ENCODE measurements around the gene MAP3K19.
"Not testable (repeated sequence)": the region's sequence is repeated elsewhere in the genome, so short reads cannot be mapped to it uniquely, and the experiment has no call there.

MAP3K19 gene

DNA sequence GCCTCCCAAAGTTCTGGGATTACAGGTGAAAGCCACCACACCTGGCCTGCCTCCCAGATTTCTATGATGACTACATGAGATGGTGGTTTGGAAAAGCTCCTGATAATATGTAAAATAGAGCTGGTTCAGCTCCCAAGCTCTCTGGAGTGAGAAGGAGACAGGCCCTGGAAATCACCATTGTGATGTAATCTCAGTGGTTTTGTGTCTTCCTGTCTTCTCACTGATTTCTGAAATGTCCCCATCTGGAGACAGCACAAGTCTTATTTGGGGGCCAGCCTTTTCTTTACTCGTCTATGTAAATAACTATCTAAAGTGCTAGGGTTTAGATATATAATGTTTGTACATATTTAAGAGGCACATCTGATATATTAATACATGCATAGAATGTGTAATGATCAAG lies 64.6 kb downstream of the MAP3K19 start:
- no peak for DNase-seq

DNA sequence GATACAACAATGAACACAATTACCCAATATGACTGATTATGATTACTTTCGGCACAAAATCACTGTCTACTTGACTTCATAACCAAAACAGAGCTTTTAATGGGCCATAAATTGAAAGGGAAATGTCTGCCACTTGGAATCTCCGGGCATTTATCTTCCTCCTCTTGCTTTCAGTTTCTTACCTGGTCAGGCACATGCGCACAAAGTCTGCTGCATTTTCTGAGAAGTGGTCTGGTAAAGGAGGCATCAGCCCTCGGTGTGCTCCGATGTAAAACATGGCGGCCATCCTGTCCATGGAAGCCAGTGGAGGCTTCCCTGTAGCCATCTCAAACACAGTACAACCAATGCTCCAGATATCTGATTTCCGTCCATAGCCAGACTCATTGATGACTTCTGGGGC lies 66.6 kb downstream of the MAP3K19 start:
- no peak for DNase-seq

- DNase-seq = no peak
These were observed 68.0 kb downstream of the MAP3K19 start for GRCh38 chr2:134979221-134979620.

DNA sequence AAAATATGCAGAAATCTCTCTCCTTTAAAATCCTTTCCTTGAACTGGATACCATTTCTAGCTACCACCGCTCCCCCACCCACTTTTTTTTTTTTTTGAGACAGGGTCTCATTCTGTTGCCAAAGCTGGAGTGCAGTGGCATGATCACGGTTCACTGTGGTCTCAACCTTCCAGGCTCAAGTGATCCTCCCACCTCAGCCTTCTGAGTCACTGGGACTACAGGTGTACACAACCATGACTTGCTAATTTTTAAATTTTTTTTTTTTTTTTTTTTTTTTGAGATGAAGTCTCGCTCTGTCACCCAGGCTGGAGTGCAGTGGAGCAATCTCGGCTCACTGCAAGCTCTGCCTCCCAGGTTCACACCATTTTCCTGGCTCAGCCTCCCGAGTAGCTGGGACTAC lies 70.1 kb downstream of the MAP3K19 start:
- not testable (repeated sequence) for DNase-seq

- DNase-seq = no peak
These were observed 71.1 kb downstream of the MAP3K19 start for GRCh38 chr2:134976074-134976702.

DNA sequence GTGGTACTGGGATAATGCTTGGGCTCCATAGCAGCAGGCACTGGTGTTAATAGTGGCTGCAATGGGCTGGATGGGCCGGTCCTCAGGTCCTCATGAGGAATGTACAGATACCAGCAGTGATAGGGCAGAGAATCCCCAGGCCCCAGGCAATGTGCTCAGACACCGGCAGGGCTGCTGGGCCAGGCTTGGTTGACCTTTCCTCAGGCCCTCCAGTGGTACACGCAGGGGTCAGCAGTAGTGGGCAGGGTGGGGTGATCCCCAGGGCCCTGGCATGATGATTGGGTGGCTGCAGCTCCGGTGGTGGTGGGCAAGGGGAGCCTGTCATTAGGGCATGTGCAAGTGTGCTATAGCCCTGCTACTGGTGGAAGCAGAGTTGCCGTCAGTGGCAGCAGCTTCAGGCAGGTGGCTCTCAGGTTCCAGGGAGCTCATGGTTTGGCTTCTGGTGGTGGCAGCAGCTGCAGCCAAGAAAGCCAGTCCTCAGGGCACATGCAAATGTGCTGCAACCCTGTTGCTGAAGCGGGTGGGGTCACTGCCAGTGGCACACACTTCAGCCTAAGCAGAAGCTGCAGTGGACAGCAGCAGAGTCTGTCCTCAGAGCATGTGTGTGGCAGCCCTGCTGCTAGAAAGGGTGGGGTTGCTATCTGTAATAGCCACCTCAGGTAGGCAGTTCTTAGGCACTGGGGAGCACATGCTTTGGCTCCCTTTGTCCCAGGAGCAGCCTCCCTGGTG lies 71.8 kb downstream of the MAP3K19 start:
- no peak for DNase-seq

DNA sequence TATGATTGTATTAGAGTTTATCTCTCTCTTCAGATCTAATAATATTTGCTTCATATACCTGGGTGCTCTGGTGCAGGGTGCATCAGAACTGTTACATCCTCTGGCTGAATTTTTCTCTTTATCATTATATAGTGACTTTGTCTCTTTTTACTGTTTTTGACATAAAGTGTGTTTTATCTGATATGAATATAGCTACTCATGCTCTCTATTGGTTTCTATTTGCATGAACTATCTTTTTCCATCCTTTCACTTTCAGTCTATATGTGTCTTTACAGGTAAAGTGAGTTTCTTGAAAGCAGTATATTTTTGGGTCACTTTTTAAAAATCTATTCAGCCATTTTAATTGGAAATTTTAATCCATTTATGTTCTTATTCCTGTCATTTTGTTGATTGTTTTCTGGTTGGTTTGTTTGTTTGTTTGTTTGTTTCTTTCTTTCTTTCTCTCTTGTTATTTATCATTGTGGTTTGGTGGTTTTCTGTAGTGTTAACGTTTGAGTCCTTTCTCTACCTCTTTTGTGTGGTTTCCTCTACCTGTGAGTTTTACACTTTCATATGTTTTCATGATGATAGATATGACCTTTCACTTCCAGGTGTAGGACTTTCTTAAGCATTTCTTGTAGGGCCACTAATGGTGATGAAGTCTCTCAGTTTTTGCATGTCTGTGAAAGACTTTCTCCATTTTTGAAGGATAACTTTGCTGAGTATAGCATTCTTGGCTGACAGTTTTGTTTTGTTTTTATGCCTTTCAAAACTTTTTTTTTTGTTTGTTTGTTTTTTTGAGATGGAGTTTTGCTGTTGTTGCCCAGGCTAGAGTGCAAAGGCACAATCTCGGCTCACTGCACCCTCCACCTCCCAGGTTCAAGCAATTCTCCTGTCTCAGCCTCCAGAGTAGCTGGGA lies 73.8 kb downstream of the MAP3K19 start:
- DNase-seq = no peak

GRCh38 chr2:134967166-134967565 lies 80.1 kb downstream of the MAP3K19 start:
- DNase-seq = not testable (repeated sequence)

DNA sequence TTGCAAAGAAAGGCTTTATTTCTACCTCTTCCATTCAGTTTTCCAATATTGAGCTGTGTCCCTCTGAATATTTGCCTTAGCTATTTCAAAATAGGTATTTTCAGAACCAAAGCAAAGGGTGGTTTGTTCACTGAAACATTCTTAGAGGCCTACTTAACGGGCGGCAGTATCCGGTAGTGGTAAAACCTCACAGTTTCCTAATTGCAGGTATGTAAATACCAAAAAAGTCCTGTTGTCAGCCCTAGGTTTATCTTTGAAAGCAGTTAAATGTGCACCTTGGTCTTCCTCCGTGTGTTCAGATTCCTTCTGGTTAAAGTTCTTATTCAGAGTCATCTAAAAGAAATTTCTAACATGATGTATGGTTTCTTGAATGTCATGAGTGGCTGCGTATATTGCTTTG lies 89.8 kb downstream of the MAP3K19 start:
- DNase-seq = no peak

DNA sequence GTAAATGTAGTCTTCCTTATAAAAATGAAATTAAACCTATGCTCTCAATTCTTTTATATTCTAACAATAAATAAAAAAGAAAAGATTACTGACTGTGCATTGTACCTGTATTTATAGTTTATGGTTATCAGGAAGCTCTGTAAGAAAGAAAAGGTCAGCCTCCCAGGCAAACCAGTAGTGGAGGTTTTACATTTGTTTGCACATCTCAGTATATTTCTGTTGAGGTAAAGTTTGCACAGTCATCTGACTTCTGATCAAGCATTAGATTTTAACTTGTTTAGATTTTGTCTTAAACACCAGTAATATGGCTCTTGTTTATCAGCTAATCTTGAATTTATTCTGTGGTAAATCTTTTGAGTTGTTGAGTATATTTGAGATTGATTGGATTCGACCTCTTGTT lies 91.5 kb downstream of the MAP3K19 start:
- no peak for DNase-seq

- no peak for DNase-seq
These were observed 93.2 kb downstream of the MAP3K19 start for GRCh38 chr2:134954065-134954464.

GRCh38 chr2:134952608-134953007 lies 94.6 kb downstream of the MAP3K19 start:
- no peak for DNase-seq

DNA sequence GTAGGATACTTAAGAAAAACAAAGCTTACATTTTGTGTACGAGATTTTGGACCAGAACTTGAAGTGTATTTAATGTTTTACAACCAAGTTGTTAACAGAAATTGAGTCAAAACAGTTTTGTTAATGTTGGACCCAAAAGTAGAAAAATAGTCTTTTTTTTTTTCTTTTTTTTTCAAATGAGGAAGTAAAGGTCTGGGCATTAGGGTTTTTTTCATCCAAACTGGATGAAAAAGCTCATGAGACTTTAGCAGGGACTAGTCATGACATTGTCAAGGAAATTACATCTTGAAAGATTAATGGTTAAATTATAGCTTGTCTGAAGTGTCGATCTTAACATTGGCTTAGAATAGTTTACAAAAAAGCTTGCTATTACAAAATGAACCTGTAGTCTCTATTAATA lies 96.4 kb downstream of the MAP3K19 start:
- no peak for DNase-seq

- no peak for DNase-seq
These were observed 97.1 kb downstream of the MAP3K19 start for GRCh38 chr2:134949981-134950708.

DNA sequence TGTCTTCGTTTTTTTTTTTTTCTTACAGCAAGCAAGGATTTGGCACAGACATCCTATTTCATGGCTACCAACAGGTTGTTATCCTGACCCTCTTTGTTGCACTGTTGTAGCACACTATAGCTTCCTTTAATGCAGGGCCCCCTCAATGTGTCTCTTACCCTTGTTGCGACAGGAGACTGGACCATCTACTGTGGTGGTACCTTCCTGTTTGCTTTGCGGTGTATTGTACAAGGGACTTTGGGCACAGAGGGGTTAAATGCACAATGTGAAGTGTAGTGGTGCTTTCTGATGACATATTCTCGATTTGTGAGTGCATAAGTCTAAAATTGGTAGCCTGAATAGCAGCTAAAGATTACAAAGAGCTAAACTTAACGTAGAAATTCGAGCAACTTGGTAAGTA lies 101.2 kb downstream of the MAP3K19 start:
- no peak for DNase-seq

DNA sequence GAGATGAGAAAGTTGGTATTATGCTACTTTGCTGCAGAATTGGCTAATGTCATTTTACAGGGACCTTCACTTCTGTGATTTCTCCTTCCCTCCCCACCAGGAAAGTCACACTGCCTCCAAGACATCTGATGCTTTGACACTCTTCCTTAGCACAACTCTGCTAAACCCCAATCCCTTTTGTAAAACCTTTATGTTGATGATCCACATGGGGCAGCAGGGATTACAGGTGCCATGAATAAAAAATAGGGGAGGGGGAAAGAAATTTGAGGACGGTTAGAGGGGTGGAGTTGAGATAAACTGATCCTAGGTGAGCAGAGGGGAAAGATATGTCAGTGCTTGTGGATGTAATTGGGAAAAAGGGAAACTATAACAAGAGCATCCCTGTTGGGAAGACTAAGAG lies 102.3 kb downstream of the MAP3K19 start:
- no peak for DNase-seq

DNA sequence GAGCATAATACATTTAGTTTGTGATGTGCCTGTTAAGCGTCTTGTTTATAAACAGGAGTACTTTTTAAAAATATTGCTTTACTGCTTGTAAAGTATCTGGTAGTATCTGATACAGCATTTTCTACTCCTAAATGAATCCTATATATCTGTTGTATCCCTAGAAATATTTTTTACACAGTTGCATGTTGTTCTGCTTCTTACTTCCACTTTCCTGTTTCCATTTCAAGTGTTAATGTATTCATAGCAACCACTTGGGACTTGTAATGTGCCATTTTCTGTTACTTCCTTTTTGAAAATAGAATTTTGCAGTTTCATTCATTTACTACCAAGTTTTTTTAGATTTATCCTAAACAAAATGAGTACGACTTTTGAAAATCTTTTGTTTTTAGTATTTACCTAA lies 103.7 kb downstream of the MAP3K19 start:
- no peak for DNase-seq

- DNase-seq = no peak
These were observed 110.6 kb downstream of the MAP3K19 start for GRCh38 chr2:134936691-134937090.

DNA sequence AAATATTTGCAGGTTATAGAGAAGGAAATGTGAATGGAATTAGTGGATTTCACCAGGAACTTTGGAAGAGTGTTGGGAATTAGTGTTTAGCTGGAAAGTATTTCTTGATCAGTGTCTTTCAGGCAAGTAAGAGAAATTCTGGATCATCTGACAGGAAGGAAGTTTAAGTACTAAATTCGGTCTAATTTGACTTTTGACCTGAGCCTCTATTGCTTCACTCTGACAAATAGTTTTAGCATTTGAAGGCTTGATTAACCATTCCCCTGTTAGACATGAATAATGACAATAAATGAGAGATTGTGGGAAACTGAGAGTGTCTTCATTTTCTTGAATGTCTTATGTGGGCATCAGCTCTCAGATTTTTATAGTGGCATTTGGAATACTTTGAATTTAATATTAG lies 112.6 kb downstream of the MAP3K19 start:
- no peak for DNase-seq

DNA sequence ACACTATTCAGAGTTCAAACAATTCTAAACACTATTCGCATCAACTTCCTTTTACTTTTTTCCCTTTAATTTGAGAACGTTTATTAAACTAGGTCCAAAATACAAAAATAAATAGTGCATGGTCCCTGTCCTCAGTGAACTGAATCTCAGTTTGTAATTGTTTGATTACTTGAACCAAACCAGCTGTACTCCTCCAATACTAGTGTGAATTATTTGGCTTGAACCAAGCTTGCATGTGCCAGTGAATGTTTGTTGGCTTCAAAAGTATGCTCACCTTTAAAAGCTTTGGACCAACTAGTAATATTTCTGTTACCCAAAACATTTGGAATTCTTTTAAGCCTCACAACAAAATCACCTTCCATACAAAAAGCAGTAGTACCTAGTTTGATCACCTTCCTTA lies 113.1 kb downstream of the MAP3K19 start:
- no peak for DNase-seq

- DNase-seq = no peak
These were observed 113.5 kb downstream of the MAP3K19 start for GRCh38 chr2:134933732-134934131.

- no peak for DNase-seq
These were observed 114.3 kb downstream of the MAP3K19 start for GRCh38 chr2:134932864-134933526.

DNA sequence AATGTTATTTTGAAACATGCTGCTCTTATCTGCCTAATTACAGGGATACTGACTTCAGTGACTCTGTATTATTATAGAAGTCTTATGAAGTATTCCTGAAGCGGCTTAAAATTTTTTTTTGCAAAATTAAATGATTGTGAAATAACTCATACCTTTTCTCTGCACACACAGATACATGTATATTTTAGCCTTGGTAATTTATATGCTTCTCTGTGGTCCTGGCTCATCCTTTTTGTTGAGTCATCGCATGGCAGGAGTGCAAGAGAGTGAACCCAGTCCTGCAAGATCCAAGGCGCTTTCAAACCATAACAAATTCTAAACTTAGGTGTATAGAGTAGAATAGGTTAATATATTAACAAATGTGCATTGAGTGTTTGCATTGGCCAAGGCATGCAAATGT lies 120.1 kb downstream of the MAP3K19 start:
- no peak for DNase-seq

Data from retina (tissue), 1 donor.